Mammary epithelial cell (primary cell): ENCODE results near the gene C2CD4A.

Experiments
- EZH2 ChIP-seq: IDR thresholded peaks from 2 replicates; pipeline ENCODE4 v1.6.1; 2012; ENCODE audit warnings: low read length, inconsistent platforms, borderline replicate concordance
- TF ChIP-seq, protein P1 (sequence below), 2 donors: IDR thresholded peaks in 1 of 2; conservative IDR thresholded peaks in 1 of 2; 2 replicates each; pipeline ENCODE4 v1.5.1; 2011 to 2012; ENCODE audit warnings: inconsistent platforms in 2 of 2, low read length in 2 of 2, mild to moderate bottlenecking in 2 of 2, control low read depth in 1 of 2, low read depth in 1 of 2; ENCODE audit not compliant: insufficient read depth in 1 of 2; ENCODE audit errors: extremely low read depth in 1 of 2

DNA sequence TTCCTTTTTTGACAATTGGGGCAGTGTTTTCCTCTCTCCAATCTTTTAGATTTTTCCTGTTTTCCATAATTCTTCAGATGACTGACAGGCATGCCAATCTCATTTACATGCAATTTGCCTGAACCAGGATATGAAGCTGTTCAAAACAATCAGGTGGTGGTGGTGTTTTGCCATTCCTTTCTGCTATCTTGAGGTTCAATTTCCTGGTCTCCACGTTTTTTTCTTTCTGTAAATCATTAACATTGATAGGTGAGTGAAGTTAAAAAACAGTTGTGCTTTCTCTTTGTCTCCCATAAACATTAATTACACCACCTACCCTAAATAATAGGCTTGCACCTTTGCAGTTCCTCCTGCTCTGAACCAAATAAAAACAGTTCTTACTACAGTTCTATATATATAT, 49.1 kb downstream of the C2CD4A start:
- no peak for TF ChIP-seq EZH2
- TF ChIP-seq, protein P1, sequence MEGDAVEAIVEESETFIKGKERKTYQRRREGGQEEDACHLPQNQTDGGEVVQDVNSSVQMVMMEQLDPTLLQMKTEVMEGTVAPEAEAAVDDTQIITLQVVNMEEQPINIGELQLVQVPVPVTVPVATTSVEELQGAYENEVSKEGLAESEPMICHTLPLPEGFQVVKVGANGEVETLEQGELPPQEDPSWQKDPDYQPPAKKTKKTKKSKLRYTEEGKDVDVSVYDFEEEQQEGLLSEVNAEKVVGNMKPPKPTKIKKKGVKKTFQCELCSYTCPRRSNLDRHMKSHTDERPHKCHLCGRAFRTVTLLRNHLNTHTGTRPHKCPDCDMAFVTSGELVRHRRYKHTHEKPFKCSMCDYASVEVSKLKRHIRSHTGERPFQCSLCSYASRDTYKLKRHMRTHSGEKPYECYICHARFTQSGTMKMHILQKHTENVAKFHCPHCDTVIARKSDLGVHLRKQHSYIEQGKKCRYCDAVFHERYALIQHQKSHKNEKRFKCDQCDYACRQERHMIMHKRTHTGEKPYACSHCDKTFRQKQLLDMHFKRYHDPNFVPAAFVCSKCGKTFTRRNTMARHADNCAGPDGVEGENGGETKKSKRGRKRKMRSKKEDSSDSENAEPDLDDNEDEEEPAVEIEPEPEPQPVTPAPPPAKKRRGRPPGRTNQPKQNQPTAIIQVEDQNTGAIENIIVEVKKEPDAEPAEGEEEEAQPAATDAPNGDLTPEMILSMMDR (conservative IDR thresholded peaks at IDR 0.05 in 1 of 2, IDR thresholded peaks at IDR 0.05 in 1 of 2; ENCODE audit: extremely low read depth in 1 of 2, insufficient read depth in 1 of 2, low read depth in 1 of 2, low read length in 2 of 2): no peak
